GM20000 (cell line): ENCODE data around the gene PCID2.
"Not testable (repeated sequence)": the region's sequence is repeated elsewhere in the genome, so short reads cannot be mapped to it uniquely, and the experiment has no call there.

ENCODE experiments used
- DNase-seq: peaks from one replicate; pipeline ENCODE4 v3.0.0; 2012; ENCODE audit warnings: low spot score
- TF ChIP-seq, protein P1 (sequence below): IDR thresholded peaks from 2 replicates; pipeline ENCODE4 v1.5.1; 2012; ENCODE audit warnings: mild to moderate bottlenecking, control low read depth; ENCODE audit errors: extremely low read depth, missing control alignments

Gene PCID2

GRCh38 chr13:113168211-113168610 lies 40.3 kb downstream of the PCID2 start:
- no peak for DNase-seq
- TF ChIP-seq, protein P1, sequence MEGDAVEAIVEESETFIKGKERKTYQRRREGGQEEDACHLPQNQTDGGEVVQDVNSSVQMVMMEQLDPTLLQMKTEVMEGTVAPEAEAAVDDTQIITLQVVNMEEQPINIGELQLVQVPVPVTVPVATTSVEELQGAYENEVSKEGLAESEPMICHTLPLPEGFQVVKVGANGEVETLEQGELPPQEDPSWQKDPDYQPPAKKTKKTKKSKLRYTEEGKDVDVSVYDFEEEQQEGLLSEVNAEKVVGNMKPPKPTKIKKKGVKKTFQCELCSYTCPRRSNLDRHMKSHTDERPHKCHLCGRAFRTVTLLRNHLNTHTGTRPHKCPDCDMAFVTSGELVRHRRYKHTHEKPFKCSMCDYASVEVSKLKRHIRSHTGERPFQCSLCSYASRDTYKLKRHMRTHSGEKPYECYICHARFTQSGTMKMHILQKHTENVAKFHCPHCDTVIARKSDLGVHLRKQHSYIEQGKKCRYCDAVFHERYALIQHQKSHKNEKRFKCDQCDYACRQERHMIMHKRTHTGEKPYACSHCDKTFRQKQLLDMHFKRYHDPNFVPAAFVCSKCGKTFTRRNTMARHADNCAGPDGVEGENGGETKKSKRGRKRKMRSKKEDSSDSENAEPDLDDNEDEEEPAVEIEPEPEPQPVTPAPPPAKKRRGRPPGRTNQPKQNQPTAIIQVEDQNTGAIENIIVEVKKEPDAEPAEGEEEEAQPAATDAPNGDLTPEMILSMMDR: no peak

DNA sequence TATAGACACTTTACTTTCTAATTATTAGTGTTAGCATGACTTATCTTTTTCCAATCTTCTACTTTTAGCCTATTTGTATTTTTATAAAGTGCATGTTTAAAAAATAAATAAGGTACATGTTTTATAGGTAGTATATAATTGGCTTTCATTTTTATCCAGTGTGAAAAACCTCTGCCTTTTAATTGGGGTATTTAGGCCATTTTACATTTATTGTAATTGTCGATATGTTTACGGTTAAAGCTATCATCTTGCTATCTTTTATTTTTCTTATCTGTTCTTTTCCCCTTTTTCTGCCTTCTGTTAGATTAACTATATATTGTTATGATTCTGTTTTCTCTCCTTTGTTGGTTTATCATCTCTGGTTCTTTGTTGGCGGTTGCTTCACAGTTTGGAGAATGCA lies 40.9 kb downstream of the PCID2 start:
- DNase-seq: no peak

GRCh38 chr13:113167155-113167554 lies 41.3 kb downstream of the PCID2 start:
- TF ChIP-seq, protein P1: no peak
- DNase-seq: no peak

More for the DNA sequence above, 40.9 kb downstream of the PCID2 start:
- TF ChIP-seq, protein P1: no peak

GRCh38 chr13:113166681-113167080 lies 41.8 kb downstream of the PCID2 start:
- DNase-seq: no peak
- TF ChIP-seq, protein P1: no peak

DNA sequence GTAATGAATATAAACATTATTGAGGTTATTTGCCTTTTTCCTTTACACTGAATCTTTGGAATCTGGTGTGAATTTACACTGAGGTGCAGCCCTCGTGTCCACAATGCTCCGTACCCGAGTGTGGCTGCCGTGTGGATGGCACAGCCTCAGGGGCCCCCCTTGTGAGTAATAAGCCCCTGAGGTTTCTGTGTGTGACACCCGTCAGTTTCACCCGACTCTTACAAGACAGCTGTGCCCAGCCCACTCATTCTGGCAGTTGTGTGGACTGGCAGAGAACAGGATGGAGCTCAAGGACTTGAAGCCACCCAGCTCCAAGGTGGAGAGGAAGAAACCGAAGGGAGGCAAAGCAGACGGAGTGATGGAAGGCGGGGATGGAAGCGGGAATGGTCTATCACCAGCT lies 42.2 kb downstream of the PCID2 start:
- no peak for DNase-seq

GRCh38 chr13:113164492-113164891 lies 44.0 kb downstream of the PCID2 start:
- DNase-seq: no peak
- TF ChIP-seq, protein P1: no peak

More for the DNA sequence above, 42.2 kb downstream of the PCID2 start:
- TF ChIP-seq, protein P1: no peak

- TF ChIP-seq, protein P1: no peak
- no peak for DNase-seq
Observed at GRCh38 chr13:113162783-113163685, 45.4 kb downstream of the PCID2 start.

DNA sequence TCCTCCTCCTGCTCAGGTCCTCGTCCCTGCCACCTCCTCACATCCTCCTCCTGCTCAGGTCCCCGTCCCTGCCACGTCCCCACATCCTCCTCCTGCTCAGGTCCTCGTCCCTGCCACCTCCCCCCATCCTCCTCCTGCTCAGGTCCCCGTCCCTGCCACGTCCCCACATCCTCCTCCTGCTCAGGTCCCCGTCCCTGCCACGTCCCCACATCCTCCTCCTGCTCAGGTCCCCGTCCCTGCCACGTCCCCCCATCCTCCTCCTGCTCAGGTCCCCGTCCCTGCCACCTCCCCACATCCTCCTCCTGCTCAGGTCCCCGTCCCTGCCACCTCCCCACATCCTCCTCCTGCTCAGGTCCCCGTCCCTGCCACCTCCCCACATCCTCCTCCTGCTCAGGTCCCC lies 46.5 kb downstream of the PCID2 start:
- not testable (repeated sequence) for DNase-seq
